ENCODE results near the gene ARMC6.

Gene ARMC6

GRCh38 chr19:19079571-19079970 lies 46.2 kb downstream of the ARMC6 start:
- Histone ChIP-seq H3K9me3 (ENCODE audit: control insufficient read depth, insufficient read depth, low read depth, low read length) (no peaks in the 10 kb centered on the region), H3K4me3 (ENCODE audit: low read depth, low read length) (no peak overlapping the region), H3K36me3 (ENCODE audit: control insufficient read depth in 2 of 2, insufficient read depth in 1 of 2, low read length in 2 of 2) (no peaks in the 10 kb centered on the region), H3K4me1 (ENCODE audit: control insufficient read depth, insufficient read depth, low read length) (no peaks in the 10 kb centered on the region), H3K27ac (ENCODE audit: extremely low read depth, low read depth, low read length) (no peak overlapping the region)
- TF ChIP-seq OSR2 (tag by site-specific recombination; IDR thresholded peaks at IDR 0.05) = no peak
- TF ChIP-seq ZNF561 (tag by site-specific recombination; IDR thresholded peaks at IDR 0.05; ENCODE audit: borderline replicate concordance) = no peak
- TF ChIP-seq SCRT1 (tag by site-specific recombination; IDR thresholded peaks at IDR 0.05; ENCODE audit: borderline replicate concordance) = no peak
- TF ChIP-seq ZNF146 (tag by site-specific recombination; IDR thresholded peaks at IDR 0.05) = peak; percentile 85
- TF ChIP-seq ZNF280D (tag by site-specific recombination; IDR thresholded peaks at IDR 0.05) = no peak
- TF ChIP-seq ZNF354C (tag by site-specific recombination; IDR thresholded peaks at IDR 0.05; ENCODE audit: borderline replicate concordance, low read depth) = no peak
- TF ChIP-seq ZNF121 (tag by site-specific recombination; IDR thresholded peaks at IDR 0.05) = peak; percentile 67
- TF ChIP-seq GLIS1 (tag by site-specific recombination; IDR thresholded peaks at IDR 0.05) = no peak
- no peak for TF ChIP-seq INSM2 (tag by site-specific recombination; IDR thresholded peaks at IDR 0.05)
- no peak for TF ChIP-seq SP2 (tag by site-specific recombination; IDR thresholded peaks at IDR 0.05)
- POLR2A ChIA-PET = no interaction called here
- CTCF ChIA-PET = no interaction called here

- H3K4me3 ChIP-seq (ENCODE audit: low read depth, low read length) = no peak overlapping the region
- POLR2A ChIA-PET = no interaction called here
- H3K4me1 ChIP-seq (ENCODE audit: control insufficient read depth, insufficient read depth, low read length) = no peaks in the 10 kb centered on the region
- no peaks in the 10 kb centered on the region for H3K9me3 ChIP-seq (ENCODE audit: control insufficient read depth, insufficient read depth, low read depth, low read length)
- no peak overlapping the region for H3K27ac ChIP-seq (ENCODE audit: extremely low read depth, low read depth, low read length)
- no peaks in the 10 kb centered on the region for H3K36me3 ChIP-seq (ENCODE audit: control insufficient read depth in 2 of 2, insufficient read depth in 1 of 2, low read length in 2 of 2)
- CTCF ChIA-PET = interaction anchor here (0.6 kb wide), 1 partner anchor 88 kb away, joined by 3 read pairs; the partner anchor contains the start of gene MEF2B
- no peak for TF ChIP-seq ZBTB11 (tag by site-specific recombination; conservative IDR thresholded peaks at IDR 0.05; ENCODE audit: low read depth)
- no peak for TF ChIP-seq YY1 (tag by site-specific recombination; IDR thresholded peaks at IDR 0.05)
- no peak for TF ChIP-seq KLF9 (tag by site-specific recombination; IDR thresholded peaks at IDR 0.05; ENCODE audit: low read depth)
- TF ChIP-seq ZNF747 (tag by site-specific recombination; IDR thresholded peaks at IDR 0.05) = no peak
- TF ChIP-seq ZBTB17 (tag by site-specific recombination; IDR thresholded peaks at IDR 0.05) = no peak
- no peak for TF ChIP-seq ZNF140 (tag by site-specific recombination; IDR thresholded peaks at IDR 0.05)
- TF ChIP-seq KLF10 (tag by site-specific recombination; IDR thresholded peaks at IDR 0.05) = no peak
- no peak for TF ChIP-seq ZNF362 (tag by site-specific recombination; IDR thresholded peaks at IDR 0.05)
- TF ChIP-seq ZSCAN23 (tag by site-specific recombination; IDR thresholded peaks at IDR 0.05) = no peak
- no peak for TF ChIP-seq ZNF302 (tag by site-specific recombination; IDR thresholded peaks at IDR 0.05; ENCODE audit: low read depth)
- TF ChIP-seq KLF1 (tag by site-specific recombination; IDR thresholded peaks at IDR 0.05) = no peak
- no peak for TF ChIP-seq ZBTB44 (tag by site-specific recombination; IDR thresholded peaks at IDR 0.05)
- no peak for TF ChIP-seq ZNF211 (tag by site-specific recombination; IDR thresholded peaks at IDR 0.05; ENCODE audit: low read depth)
- TF ChIP-seq ZNF488 (tag by site-specific recombination; IDR thresholded peaks at IDR 0.05) = no peak
Measured at GRCh38 chr19:19081642-19082151, 48.3 kb downstream of the ARMC6 start.

Data from HEK293 (cell line).